AG08396 (cell line): ENCODE measurements around the gene LRRC27.
A peak's percentile ranks its signal among the peaks of the same experiment; 100 is the strongest.
"Not testable (repeated sequence)": the region's sequence is repeated elsewhere in the genome, so short reads cannot be mapped to it uniquely, and the experiment has no call there.

Experiments used
- DNase-seq: peaks from one replicate; pipeline ENCODE4 v3.0.0; 2012; ENCODE audit warnings: low spot score, mixed read lengths

LRRC27 gene

GRCh38 chr10:132337854-132338253 lies 5.9 kb downstream of the LRRC27 start:
- DNase-seq: not testable (repeated sequence)

- DNase-seq: no peak
These were observed 6.9 kb downstream of the LRRC27 start for GRCh38 chr10:132338876-132339275.

GRCh38 chr10:132339276-132339675 lies 7.3 kb downstream of the LRRC27 start:
- DNase-seq: no peak

GRCh38 chr10:132341017-132341416 lies 9.0 kb downstream of the LRRC27 start:
- DNase-seq: no peak

- DNase-seq: no peak
These were observed 9.8 kb downstream of the LRRC27 start for GRCh38 chr10:132341781-132342180.

- DNase-seq: no peak
These were observed 10.6 kb downstream of the LRRC27 start for GRCh38 chr10:132342553-132342952.

GRCh38 chr10:132344386-132344785 lies 12.4 kb downstream of the LRRC27 start:
- DNase-seq: no peak

GRCh38 chr10:132345345-132345744 lies 13.4 kb downstream of the LRRC27 start:
- DNase-seq: no peak

GRCh38 chr10:132346806-132347205 lies 14.8 kb downstream of the LRRC27 start:
- no peak for DNase-seq

GRCh38 chr10:132347211-132347930 lies 15.4 kb downstream of the LRRC27 start:
- no peak for DNase-seq

GRCh38 chr10:132347931-132348267 lies 15.9 kb downstream of the LRRC27 start:
- DNase-seq: no peak

- no peak for DNase-seq
These were observed 17.8 kb downstream of the LRRC27 start for GRCh38 chr10:132349766-132350165.

- DNase-seq: no peak
These were observed 18.4 kb downstream of the LRRC27 start for GRCh38 chr10:132350391-132350790.

- DNase-seq: no peak
These were observed 19.0 kb downstream of the LRRC27 start for GRCh38 chr10:132350946-132351345.

GRCh38 chr10:132351611-132352010 lies 19.6 kb downstream of the LRRC27 start:
- no peak for DNase-seq

GRCh38 chr10:132352462-132353308 lies 20.7 kb downstream of the LRRC27 start:
- DNase-seq: peak; percentile 93

- DNase-seq: no peak
These were observed 21.7 kb downstream of the LRRC27 start for GRCh38 chr10:132353456-132354355.

- DNase-seq: no peak
These were observed 22.5 kb downstream of the LRRC27 start for GRCh38 chr10:132354356-132355094.

GRCh38 chr10:132355297-132355696 lies 23.3 kb downstream of the LRRC27 start:
- DNase-seq: no peak

- no peak for DNase-seq
These were observed 23.8 kb downstream of the LRRC27 start for GRCh38 chr10:132355754-132356153.

GRCh38 chr10:132356621-132357195 lies 24.7 kb downstream of the LRRC27 start:
- DNase-seq: no peak
